Muscle of leg (tissue), 11 donors: Measurements from ENCODE around the gene UNC5B. TPM values are rescaled to one million over a fixed set of nuclear protein-coding genes. Genes with fewer than 3 reads are reported as not detected.
A peak's percentile ranks its signal among the peaks of the same experiment; 100 is the strongest.

Source experiments
- DNase-seq: peaks from one replicate; pipeline ENCODE4 v3.0.0; 2013
- H3K27ac ChIP-seq: one replicate; pipeline ENCODE4 v1.5.1; 2013; ENCODE audit warnings: mild to moderate bottlenecking, low read length, control low read depth
- H3K27me3 ChIP-seq: one replicate; pipeline ENCODE4 v1.6.1; 2013; ENCODE audit warnings: low read length; ENCODE audit not compliant: control insufficient read depth, insufficient read depth
- H3K36me3 ChIP-seq: one replicate; pipeline ENCODE4 v1.6.1; 2013; ENCODE audit warnings: low read length; ENCODE audit not compliant: control insufficient read depth, insufficient read depth
- H3K4me1 ChIP-seq: one replicate; pipeline ENCODE4 v1.6.1; 2013; ENCODE audit warnings: low read length; ENCODE audit not compliant: control insufficient read depth, insufficient read depth
- H3K4me3 ChIP-seq: one replicate; pipeline ENCODE4 v1.5.1; 2013; ENCODE audit warnings: low read length, control low read depth
- H3K9me3 ChIP-seq: replicated peaks from 2 replicates; pipeline ENCODE4 v1.6.1; 2013; ENCODE audit warnings: low read depth, low read length; ENCODE audit not compliant: control insufficient read depth
- WGBS: methylation state at CpG from one replicate; pipeline ENCODE4 v1.1.5; 2013; ENCODE audit warnings: missing lambda C conversion rate; ENCODE audit not compliant: insufficient coverage; 5-methylcytosine and 5-hydroxymethylcytosine counted together
- polyA plus RNA-seq, 8 donors: library from polyadenylated mRNA; unstranded; fragments of 120-200 nt; gene quantifications; one replicate each; pipeline versions ENCODE4 v1.2.1 to v1.2.3, GENCODE V29; 2013; ENCODE audit warnings: inconsistent platforms in 1 of 8, low replicate concordance in 1 of 8; ENCODE audit not compliant: insufficient read length in 8 of 8, insufficient read depth in 1 of 8
- total RNA-seq: library from RNA; stranded (reverse); fragments of 120-200 nt; gene quantifications from one replicate; pipeline ENCODE4 v1.2.4, GENCODE V29; 2013

UNC5B gene
- total and polyA plus RNA-seq, 9 donors, result 6.4 to 13.3 (median 11.9) TPM

DNA sequence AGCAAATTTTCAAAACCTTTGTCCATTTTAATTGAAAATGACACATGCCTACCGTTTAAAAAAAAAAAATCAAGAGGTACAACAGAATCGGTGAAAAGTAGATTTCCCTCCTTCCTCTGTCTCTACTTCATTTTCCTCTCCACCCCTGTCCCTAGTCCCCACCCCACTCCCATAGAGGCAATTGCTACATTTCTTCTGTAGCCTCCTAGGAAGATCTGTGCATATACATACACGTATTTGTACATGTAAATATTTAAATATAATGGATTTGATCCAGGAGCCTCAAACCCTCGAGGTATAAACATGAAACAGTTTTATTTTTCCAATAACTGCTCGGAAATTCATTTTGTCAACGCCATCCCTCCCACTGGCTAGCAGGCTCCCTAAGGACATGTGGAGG, 92.5 kb downstream of the UNC5B start:
- Histone ChIP-seq H3K4me3 (no peak overlapping the region), H3K27ac (no peak overlapping the region), H3K27me3 (no peaks in the 10 kb centered on the region), H3K36me3 (peaks cover 6% of the 10 kb centered on the region), H3K4me1 (peaks cover 2% of the 10 kb centered on the region), H3K9me3 (no peaks in the 10 kb centered on the region)
- 52% methylated on average over 4 of the region's 6 CpGs for WGBS
- no peak for DNase-seq

DNA sequence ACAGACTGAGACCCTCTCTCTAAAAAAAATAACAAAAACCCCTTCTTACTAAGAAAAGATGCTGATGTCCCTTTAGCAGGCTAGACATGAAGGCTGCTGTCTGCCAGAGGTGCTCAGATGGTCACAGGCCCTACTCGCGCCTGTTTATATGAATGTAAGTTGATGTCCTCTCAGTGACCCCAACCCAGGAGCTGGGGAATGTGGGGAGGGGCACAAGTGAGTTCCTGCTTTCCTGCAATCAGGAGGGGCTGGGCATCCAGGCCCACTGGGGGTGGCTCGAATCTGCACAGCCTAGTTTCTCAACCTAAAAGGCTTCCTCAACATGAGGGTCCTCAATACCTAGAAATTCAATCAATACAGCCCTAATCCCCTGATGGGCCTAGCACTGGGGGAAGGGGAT, 94.6 kb downstream of the UNC5B start:
- Histone ChIP-seq H3K27ac (no peak overlapping the region), H3K4me3 (no peak overlapping the region), H3K27me3 (peaks cover 2% of the 10 kb centered on the region), H3K4me1 (peaks cover 2% of the 10 kb centered on the region), H3K36me3 (no peaks in the 10 kb centered on the region), H3K9me3 (peaks cover 3% of the 10 kb centered on the region)
- no peak for DNase-seq
- no CpG with 5 or more reads among the region's 3 CpGs for WGBS

DNA sequence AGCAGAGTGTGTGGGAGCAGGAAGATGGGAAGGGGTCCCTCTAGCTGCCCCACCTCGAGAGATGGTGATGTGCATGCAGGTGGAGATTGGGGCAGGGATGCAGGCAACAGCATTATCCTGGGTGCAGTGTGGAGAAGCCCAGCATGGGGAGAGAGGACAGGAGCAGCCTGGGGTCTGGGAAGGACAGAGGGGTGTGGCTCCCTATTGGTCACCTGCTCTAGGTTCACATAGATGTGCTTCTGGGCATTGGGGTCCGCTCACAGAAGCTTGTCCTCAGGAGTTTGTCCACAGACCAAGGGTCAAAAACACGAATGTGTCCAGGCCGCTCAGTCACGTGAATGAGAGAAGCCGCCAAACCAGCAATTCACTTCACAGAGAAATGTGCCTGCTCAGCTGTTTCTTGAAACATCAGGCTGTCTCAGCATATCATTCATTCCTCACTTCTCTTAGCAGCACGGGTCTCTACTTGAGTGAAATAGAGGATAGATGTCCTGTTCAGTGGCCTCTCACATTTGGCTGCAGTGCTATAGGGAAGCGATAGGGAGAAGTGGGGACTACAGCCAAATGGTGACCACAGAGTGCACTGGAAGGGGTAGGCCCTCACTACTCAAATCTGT, 95.2 kb downstream of the UNC5B start:
- H3K27me3 ChIP-seq, result peaks cover 2% of the 10 kb centered on the region
- H3K4me1 ChIP-seq, result peaks cover 2% of the 10 kb centered on the region
- H3K9me3 ChIP-seq, result peaks cover 3% of the 10 kb centered on the region
- H3K4me3 ChIP-seq, result no peak overlapping the region
- DNase-seq, result peak; percentile 76
- H3K27ac ChIP-seq, result no peak overlapping the region
- no peaks in the 10 kb centered on the region for H3K36me3 ChIP-seq
- WGBS, result 44% methylated on average over 7 of the region's 8 CpGs

DNA sequence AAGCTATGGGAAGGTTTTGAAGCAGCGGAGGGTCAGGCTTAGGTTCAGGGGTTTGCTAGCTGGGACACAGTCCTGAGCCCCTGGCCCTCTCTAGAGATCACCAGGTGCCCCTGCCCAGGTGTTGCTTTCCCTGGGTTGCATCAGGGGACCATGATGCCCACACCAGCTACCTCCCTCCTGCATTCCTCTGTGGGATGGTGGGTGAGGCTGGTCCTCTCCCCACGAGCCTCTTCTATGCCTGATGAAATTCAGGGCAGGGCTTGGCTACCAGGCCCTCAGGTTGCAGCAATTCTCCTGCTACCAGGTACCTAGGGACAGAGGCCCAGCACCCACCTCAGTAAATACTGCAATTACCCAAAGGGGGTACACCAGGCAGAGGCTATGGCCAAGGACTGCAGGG, 95.9 kb downstream of the UNC5B start:
- no peak for DNase-seq
- Histone ChIP-seq H3K27ac (no peak overlapping the region), H3K36me3 (no peaks in the 10 kb centered on the region), H3K27me3 (peaks cover 2% of the 10 kb centered on the region), H3K9me3 (peaks cover 3% of the 10 kb centered on the region), H3K4me3 (no peak overlapping the region), H3K4me1 (peaks cover 9% of the 10 kb centered on the region)
- no CpG with 5 or more reads among the region's 2 CpGs for WGBS

DNA sequence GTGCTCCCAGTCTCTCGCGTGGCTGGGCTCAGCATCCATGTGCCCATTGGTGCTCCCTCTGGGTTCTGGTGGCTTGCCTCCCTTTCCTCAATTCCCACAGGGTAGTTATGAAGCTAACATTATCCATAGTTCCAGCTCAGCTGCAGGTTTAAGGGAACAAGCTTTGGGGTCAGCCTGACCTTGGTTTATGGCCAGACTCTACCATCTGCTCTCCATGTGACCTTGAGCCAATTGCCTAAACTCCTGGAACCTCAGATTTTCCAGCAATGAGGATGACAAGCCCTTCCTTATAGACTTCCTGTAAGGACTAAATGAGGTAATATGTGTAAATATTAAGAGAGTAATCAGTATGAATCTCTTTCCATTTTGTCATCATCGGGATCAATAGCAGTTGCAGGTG, 96.6 kb downstream of the UNC5B start:
- WGBS, result 55% methylated on average over 2 of the region's 3 CpGs
- DNase-seq, result no peak
- peaks cover 3% of the 10 kb centered on the region for H3K9me3 ChIP-seq

DNA sequence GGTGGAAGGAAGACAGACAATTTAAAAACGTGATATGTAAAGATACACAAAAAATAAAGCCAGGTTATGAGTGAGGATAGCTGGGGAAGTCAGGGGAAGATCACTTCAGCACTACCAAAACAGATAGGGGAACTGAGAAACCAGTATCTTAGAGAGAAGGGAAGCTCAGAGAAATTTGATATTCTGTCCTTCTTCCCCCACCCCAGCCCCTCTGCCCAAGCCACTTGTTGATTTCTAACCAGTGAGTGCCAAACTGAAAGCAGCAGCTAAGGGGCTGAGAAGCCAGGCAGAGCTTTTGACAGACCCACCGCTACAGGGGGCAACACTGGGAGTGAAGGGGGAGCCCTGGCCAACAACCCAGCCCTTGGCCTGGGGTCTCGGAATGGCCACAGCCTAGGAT, 97.5 kb downstream of the UNC5B start:
- no peak overlapping the region for H3K27ac ChIP-seq
- H3K27me3 ChIP-seq, result peaks cover 2% of the 10 kb centered on the region
- no peak overlapping the region for H3K4me3 ChIP-seq
- 67% methylated on average over 1 of the region's 3 CpGs for WGBS
- no peak for DNase-seq
- peaks cover 3% of the 10 kb centered on the region for H3K9me3 ChIP-seq
- H3K4me1 ChIP-seq, result peaks cover 19% of the 10 kb centered on the region
- H3K36me3 ChIP-seq, result no peaks in the 10 kb centered on the region

More for the DNA sequence above, 96.6 kb downstream of the UNC5B start:
- Histone ChIP-seq H3K27ac (no peak overlapping the region), H3K4me3 (no peak overlapping the region), H3K36me3 (no peaks in the 10 kb centered on the region), H3K4me1 (peaks cover 16% of the 10 kb centered on the region), H3K27me3 (peaks cover 2% of the 10 kb centered on the region)

DNA sequence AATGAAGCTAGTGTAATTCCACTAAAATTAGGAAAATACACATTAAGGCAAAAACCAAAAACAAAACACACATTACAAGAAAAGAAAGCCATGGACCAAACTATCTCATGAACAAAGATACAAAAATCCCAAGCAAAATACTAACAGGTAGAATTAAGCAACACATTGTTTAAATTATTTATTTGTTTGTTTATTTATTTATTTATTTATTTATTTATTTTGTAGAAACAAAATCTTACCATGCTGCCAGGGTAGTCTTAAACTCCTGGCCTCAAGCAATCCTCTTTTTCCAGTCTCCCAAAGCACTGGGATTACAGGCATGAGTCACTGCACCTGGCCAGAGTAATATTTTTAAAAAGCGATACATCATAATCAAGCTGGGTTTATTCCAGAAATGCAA, 99.8 kb downstream of the UNC5B start:
- Histone ChIP-seq H3K4me3 (no peak overlapping the region), H3K36me3 (no peaks in the 10 kb centered on the region), H3K27me3 (peaks cover 2% of the 10 kb centered on the region), H3K4me1 (peaks cover 24% of the 10 kb centered on the region), H3K9me3 (peaks cover 3% of the 10 kb centered on the region), H3K27ac (no peak overlapping the region)
- WGBS, result no CpG with 5 or more reads among the region's 1 CpG
- no peak for DNase-seq

DNA sequence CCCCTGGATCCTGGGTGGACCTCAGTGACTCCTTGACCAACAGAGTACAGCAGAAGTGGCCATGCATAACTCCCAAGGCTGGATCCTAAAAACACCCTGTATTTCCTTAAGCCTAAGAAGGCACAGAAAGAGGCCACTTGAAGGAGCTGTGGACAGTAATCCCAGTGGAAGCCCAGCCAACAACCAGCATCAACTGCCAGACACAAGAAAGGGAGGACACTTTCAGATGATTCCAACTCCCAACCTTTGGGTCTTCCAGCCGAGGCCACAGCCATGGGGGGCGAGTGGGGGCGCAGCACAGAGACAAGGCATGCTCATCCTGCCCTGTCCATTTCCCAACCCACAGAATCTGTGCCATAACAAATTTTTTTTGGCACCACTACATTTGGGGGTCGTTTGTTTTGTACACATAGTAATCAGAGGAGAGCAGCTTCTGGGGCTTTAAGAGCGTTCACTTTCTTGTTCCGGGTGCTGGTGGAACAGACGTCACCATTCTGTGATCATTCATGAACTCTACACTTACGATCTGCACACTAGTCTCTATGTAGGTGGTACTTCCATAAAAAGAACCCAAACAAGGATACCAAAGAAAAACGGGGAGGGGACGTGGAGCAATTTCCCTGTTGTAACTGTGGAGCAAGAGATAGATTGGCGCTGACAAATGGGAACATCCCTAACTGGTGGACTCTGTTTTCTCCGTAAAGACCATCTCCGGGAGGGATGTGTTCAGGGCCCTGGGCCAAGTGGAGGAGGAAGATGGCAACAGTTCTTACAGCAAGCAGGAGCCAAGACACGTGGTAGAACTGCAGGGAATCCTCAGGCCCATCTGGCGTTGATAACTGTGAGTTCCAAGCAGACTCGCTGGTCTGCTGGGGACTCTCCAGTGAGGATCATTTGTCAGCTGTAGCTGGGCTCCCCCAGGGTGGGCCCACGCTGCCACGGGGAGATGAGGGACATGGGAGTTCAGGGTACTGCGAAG, 100.7 kb downstream of the UNC5B start:
- Histone ChIP-seq H3K27ac (peak overlapping the region; percentile 62), H3K9me3 (peaks cover 3% of the 10 kb centered on the region), H3K4me1 (peaks cover 24% of the 10 kb centered on the region), H3K27me3 (peaks cover 2% of the 10 kb centered on the region), H3K4me3 (no peak overlapping the region), H3K36me3 (no peaks in the 10 kb centered on the region)
- 13% methylated on average over 10 of the region's 19 CpGs for WGBS
- peak; percentile 94 for DNase-seq

DNA sequence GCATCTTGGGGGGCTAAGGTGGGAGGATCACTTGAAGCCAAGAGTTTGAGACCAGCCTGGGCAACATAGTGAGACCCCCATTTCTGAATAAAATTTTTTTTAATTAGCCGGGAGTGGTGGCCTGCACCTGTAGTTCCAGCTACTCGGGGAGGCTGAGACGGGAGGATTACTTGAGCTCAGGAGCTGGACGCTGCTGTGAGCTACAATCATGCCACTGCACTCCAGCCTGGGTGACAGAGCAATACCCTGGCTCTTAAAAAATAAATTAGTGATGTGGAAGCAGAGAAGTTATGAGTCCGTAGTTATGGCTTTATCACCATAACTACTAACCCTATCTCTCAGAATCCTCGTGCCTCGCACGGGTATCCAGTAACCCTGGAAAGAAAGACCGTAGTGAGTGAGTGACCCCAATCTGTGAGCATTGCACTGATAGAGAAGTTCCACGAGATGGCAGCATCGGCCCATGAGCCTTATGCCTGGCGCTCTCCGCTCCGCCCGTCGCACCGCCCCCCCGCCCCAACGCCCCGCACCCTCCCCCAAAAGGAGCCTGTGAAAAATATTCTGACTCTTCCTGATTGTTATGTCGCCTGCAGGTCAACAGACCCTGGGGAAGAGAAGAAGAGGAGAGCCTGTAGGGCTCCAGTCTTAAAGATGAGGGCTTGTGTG, 101.8 kb downstream of the UNC5B start:
- peak overlapping the region; percentile 62 for H3K27ac ChIP-seq
- 22% methylated on average over 4 of the region's 21 CpGs for WGBS

DNA sequence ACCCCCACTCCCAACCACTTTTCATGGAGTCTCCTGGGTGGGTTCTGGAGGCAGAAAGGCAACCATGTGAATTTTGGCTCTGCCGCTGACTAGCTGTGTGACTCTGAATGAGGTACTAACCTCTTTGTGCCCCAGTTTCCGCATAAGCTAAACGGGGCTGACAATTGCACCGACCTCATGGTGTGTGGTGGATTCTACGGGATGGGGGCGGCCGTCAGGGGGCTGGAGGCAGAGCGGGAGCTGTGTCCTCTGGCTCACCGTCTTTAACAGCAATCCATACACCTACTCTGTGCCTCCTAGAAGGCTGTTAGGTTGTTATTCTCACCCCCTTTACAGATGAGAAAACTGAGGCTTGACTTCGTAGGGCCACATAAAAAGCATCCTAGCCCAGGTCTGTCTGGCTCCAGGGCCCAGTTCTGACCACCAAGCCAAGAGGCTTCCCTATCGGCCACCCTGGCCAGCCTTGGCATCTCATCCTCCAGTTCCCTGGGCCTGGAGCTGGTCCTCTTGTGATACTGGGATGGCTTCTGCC, 102.4 kb downstream of the UNC5B start:
- no peaks in the 10 kb centered on the region for H3K36me3 ChIP-seq
- peaks cover 6% of the 10 kb centered on the region for H3K27me3 ChIP-seq
- 44% methylated on average over 5 of the region's 11 CpGs for WGBS
- peaks cover 29% of the 10 kb centered on the region for H3K4me1 ChIP-seq
- no peak overlapping the region for H3K4me3 ChIP-seq
- H3K27ac ChIP-seq, result no peak overlapping the region
- no peak for DNase-seq
- peaks cover 3% of the 10 kb centered on the region for H3K9me3 ChIP-seq

More for the DNA sequence above, 101.8 kb downstream of the UNC5B start:
- DNase-seq, result peak; percentile 72
- Histone ChIP-seq H3K4me1 (peaks cover 26% of the 10 kb centered on the region), H3K4me3 (no peak overlapping the region), H3K9me3 (peaks cover 3% of the 10 kb centered on the region), H3K36me3 (no peaks in the 10 kb centered on the region), H3K27me3 (peaks cover 2% of the 10 kb centered on the region)
